ENCODE results near the gene TOR2A. TPM values are rescaled to one million over a fixed set of nuclear protein-coding genes. Genes with fewer than 3 reads are reported as not detected.

Gene TOR2A
- total and polyA plus RNA-seq, 2 donors (not counting 3 experiments of a cell fraction or from before 2014, with no cell fraction given): 19.3 to 23.9 TPM

DNA sequence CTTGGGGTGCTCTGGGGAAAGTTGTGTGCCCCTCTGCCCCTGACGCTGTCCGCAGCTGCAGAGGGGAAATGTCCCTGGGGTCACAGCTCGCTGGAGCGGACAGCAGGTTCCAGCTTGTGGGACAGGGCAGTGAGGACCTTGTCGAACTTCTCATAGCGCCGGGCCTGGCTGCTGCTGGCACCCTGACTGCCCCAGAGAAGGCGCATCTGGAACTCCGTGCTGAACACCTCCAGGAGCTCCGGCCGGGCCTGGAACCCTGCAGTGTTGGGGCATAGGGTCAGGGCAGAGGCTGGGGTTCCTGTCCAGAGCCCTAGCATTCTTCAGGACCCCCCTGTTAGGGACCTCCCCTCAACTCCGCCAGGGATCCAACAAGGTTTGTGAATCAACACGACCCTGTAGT, 3.6 kb upstream of the TOR2A start:
- FAIRE-seq: no peak
- POLR2A ChIA-PET: no interaction called here

More for the DNA sequence above, 3.6 kb upstream of the TOR2A start:
- Histone ChIP-seq H3K27ac (ENCODE audit: insufficient read depth, low read depth, low read length) (no peak overlapping the region), H3K9me3 (replicated peaks; ENCODE audit: control insufficient read depth, insufficient read depth, low read length) (no peaks in the 10 kb centered on the region), H3K9me1 (replicated peaks; ENCODE audit: control insufficient read depth, extremely low read depth, insufficient read depth, low read length) (no peaks in the 10 kb centered on the region), H3K36me3 (ENCODE audit: control insufficient read depth in 2 of 2, extremely low read depth in 1 of 2, insufficient read depth in 2 of 2, low read length in 2 of 2) (peaks cover 25 to 37% of the 10 kb centered on the region in 2 experiments), H2AFZ (ENCODE audit: low read depth, low read length) (no peak overlapping the region), H3K9ac (replicated peaks; ENCODE audit: extremely low read depth, insufficient read depth, low read length) (no peak overlapping the region), H3K4me3 (replicated peaks in 1 of 3; ENCODE audit: insufficient read depth in 1 of 3, low read depth in 1 of 3, low read length in 3 of 3) (no peak overlapping the region), H3K4me2 (ENCODE audit: insufficient read depth, low read length) (no peak overlapping the region), H3K27me3 (ENCODE audit: control insufficient read depth in 2 of 2, insufficient read depth in 2 of 2, low read length in 2 of 2) (no peaks in the 10 kb centered on the region), H4K20me1 (replicated peaks; ENCODE audit: control insufficient read depth, extremely low read depth, insufficient read depth, low read length) (no peaks in the 10 kb centered on the region), H3K4me1 (ENCODE audit: control insufficient read depth, extremely low read depth, insufficient read depth, low read length) (peaks cover 12% of the 10 kb centered on the region), H3K79me2 (ENCODE audit: control insufficient read depth, insufficient read depth, low read length) (peaks cover 2% of the 10 kb centered on the region)
- intact Hi-C loops (cut with micrococcal nuclease) (no loop called here), dilution Hi-C loops (cut with MboI; ENCODE audit: extremely low pct_ligation_motif_present, low sequenced_read_pairs) (no loop called here)
- TF ChIP-seq, protein P1, sequence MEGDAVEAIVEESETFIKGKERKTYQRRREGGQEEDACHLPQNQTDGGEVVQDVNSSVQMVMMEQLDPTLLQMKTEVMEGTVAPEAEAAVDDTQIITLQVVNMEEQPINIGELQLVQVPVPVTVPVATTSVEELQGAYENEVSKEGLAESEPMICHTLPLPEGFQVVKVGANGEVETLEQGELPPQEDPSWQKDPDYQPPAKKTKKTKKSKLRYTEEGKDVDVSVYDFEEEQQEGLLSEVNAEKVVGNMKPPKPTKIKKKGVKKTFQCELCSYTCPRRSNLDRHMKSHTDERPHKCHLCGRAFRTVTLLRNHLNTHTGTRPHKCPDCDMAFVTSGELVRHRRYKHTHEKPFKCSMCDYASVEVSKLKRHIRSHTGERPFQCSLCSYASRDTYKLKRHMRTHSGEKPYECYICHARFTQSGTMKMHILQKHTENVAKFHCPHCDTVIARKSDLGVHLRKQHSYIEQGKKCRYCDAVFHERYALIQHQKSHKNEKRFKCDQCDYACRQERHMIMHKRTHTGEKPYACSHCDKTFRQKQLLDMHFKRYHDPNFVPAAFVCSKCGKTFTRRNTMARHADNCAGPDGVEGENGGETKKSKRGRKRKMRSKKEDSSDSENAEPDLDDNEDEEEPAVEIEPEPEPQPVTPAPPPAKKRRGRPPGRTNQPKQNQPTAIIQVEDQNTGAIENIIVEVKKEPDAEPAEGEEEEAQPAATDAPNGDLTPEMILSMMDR (IDR thresholded peaks at IDR 0.05; ENCODE audit: extremely low read depth in 1 of 2, insufficient read depth in 1 of 2, low read depth in 1 of 2, low read length in 2 of 2): no peak
- TF ChIP-seq GATA2 (IDR thresholded peaks at IDR 0.05; ENCODE audit: insufficient read depth, insufficient read length, low read depth, low read length) (no peak), POLR2A (IDR thresholded peaks at IDR 0.05; ENCODE audit: low read depth, low read length) (no peak), POLR2AphosphoS5 (IDR thresholded peaks at IDR 0.05; ENCODE audit: insufficient read depth, low read depth, low read length) (no peak), EZH2 (IDR thresholded peaks at IDR 0.05; ENCODE audit: borderline replicate concordance, low read depth, low read length, severe bottlenecking) (no peak), MYC (IDR thresholded peaks at IDR 0.05; ENCODE audit: low read depth, low read length) (no peak), JUN (IDR thresholded peaks at IDR 0.05; ENCODE audit: borderline replicate concordance, insufficient read depth, insufficient read length, low read depth) (no peak), FOS (IDR thresholded peaks at IDR 0.05; ENCODE audit: borderline replicate concordance, insufficient read depth, low read length) (no peak)
- TF ChIP-seq, protein P2, sequence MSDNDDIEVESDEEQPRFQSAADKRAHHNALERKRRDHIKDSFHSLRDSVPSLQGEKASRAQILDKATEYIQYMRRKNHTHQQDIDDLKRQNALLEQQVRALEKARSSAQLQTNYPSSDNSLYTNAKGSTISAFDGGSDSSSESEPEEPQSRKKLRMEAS (IDR thresholded peaks at IDR 0.05; ENCODE audit: insufficient read depth, insufficient read length): no peak
- BruUV-seq (replicated peaks): no TSS peak
- no peak for DNase-seq (ENCODE audit: low read depth, low spot score)
- CTCF ChIA-PET: no interaction called here

Measured in endothelial cell of umbilical vein (primary cell).